Body of pancreas (tissue), 4 donors: ENCODE results near the gene PNKD.

ENCODE experiments used
- POLR2A ChIP-seq, 3 donors: fragments of 450-650 bp; IDR thresholded peaks; one replicate each; pipeline ENCODE4 v1.6.1; 2016; ENCODE audit warnings: antibody characterized with exemption in 3 of 3, mild to moderate bottlenecking in 2 of 3
- TF ChIP-seq, protein P1 (sequence below), 7 experiments: fragments of 450-650 bp in 4 of 7; fragments of 200-600 bp in 3 of 7; sonication (generic) in 3 of 7; IDR thresholded peaks; one replicate each; pipeline ENCODE4 v1.5.1; 2016 to 2019; ENCODE audit warnings: antibody characterized with exemption in 7 of 7

DNA sequence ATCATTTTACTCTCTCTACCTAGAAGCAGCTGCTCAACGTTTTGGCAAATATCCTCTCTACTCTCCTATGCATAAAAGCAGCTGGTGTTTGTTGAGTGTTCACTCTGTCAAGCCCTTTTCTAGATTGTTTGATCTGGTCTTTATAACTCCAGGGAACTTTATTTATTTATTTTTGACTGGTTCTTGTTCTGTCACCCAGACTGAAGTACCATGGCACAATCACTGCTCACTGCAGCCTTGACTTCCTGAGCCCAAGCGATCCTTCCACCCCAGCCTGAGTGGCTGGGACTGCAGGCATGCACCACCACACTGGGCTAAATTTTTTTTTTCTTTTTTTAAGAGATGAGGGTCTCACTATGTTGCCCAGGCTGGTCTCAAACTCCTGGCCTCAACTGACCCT lies 99.0 kb downstream of the PNKD start:
- TF ChIP-seq, protein P1, sequence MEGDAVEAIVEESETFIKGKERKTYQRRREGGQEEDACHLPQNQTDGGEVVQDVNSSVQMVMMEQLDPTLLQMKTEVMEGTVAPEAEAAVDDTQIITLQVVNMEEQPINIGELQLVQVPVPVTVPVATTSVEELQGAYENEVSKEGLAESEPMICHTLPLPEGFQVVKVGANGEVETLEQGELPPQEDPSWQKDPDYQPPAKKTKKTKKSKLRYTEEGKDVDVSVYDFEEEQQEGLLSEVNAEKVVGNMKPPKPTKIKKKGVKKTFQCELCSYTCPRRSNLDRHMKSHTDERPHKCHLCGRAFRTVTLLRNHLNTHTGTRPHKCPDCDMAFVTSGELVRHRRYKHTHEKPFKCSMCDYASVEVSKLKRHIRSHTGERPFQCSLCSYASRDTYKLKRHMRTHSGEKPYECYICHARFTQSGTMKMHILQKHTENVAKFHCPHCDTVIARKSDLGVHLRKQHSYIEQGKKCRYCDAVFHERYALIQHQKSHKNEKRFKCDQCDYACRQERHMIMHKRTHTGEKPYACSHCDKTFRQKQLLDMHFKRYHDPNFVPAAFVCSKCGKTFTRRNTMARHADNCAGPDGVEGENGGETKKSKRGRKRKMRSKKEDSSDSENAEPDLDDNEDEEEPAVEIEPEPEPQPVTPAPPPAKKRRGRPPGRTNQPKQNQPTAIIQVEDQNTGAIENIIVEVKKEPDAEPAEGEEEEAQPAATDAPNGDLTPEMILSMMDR (IDR thresholded peaks at IDR 0.05), result no peak
- TF ChIP-seq POLR2A (IDR thresholded peaks at IDR 0.05), result no peak
